ENCODE results near the gene RECK.

RECK gene

GRCh38 chr9:36018891-36019720 lies 17.6 kb upstream of the RECK start:
- TF ChIP-seq SIN3A (IDR thresholded peaks at IDR 0.05; ENCODE audit: borderline replicate concordance, insufficient read depth, low read length) (no peak), TAF1 (IDR thresholded peaks at IDR 0.05; ENCODE audit: borderline replicate concordance, insufficient read depth, low read length) (no peak), REST (IDR thresholded peaks at IDR 0.05; ENCODE audit: insufficient read depth in 1 of 2, low read depth in 2 of 2, low read length in 2 of 2) (no peak), POLR2AphosphoS5 (IDR thresholded peaks at IDR 0.05; ENCODE audit: low read depth, low read length) (no peak), FOXP2 (optimal IDR thresholded peaks at IDR 0.05; ENCODE audit: borderline replicate concordance, extremely low read depth, extremely low read length, insufficient read depth) (no peak)

- TF ChIP-seq REST (IDR thresholded peaks at IDR 0.05; ENCODE audit: insufficient read depth in 1 of 2, low read depth in 2 of 2, low read length in 2 of 2) (no peak), TAF1 (IDR thresholded peaks at IDR 0.05; ENCODE audit: borderline replicate concordance, insufficient read depth, low read length) (no peak), SIN3A (IDR thresholded peaks at IDR 0.05; ENCODE audit: borderline replicate concordance, insufficient read depth, low read length) (no peak), FOXP2 (optimal IDR thresholded peaks at IDR 0.05; ENCODE audit: borderline replicate concordance, extremely low read depth, extremely low read length, insufficient read depth) (no peak), POLR2AphosphoS5 (IDR thresholded peaks at IDR 0.05; ENCODE audit: low read depth, low read length) (no peak)
These were observed 14.7 kb upstream of the RECK start for GRCh38 chr9:36021968-36022367.

GRCh38 chr9:36023260-36024048 lies 13.3 kb upstream of the RECK start:
- TF ChIP-seq SIN3A (IDR thresholded peaks at IDR 0.05; ENCODE audit: borderline replicate concordance, insufficient read depth, low read length) = no peak
- TF ChIP-seq REST (IDR thresholded peaks at IDR 0.05; ENCODE audit: insufficient read depth in 1 of 2, low read depth in 2 of 2, low read length in 2 of 2) = no peak
- no peak for TF ChIP-seq TAF1 (IDR thresholded peaks at IDR 0.05; ENCODE audit: borderline replicate concordance, insufficient read depth, low read length)
- TF ChIP-seq POLR2AphosphoS5 (IDR thresholded peaks at IDR 0.05; ENCODE audit: low read depth, low read length) = no peak
- no peak for TF ChIP-seq FOXP2 (optimal IDR thresholded peaks at IDR 0.05; ENCODE audit: borderline replicate concordance, extremely low read depth, extremely low read length, insufficient read depth)

- TF ChIP-seq SIN3A (IDR thresholded peaks at IDR 0.05; ENCODE audit: borderline replicate concordance, insufficient read depth, low read length) (no peak), FOXP2 (optimal IDR thresholded peaks at IDR 0.05; ENCODE audit: borderline replicate concordance, extremely low read depth, extremely low read length, insufficient read depth) (no peak), POLR2AphosphoS5 (IDR thresholded peaks at IDR 0.05; ENCODE audit: low read depth, low read length) (no peak), TAF1 (IDR thresholded peaks at IDR 0.05; ENCODE audit: borderline replicate concordance, insufficient read depth, low read length) (no peak), REST (IDR thresholded peaks at IDR 0.05; ENCODE audit: insufficient read depth in 1 of 2, low read depth in 2 of 2, low read length in 2 of 2) (no peak)
These were observed 11.0 kb upstream of the RECK start for GRCh38 chr9:36025746-36026145.

Data from PFSK-1 (cell line).